GM23338 (cell line): ENCODE data around the gene LRRC28. TPM values are rescaled to one million over a fixed set of nuclear protein-coding genes. Genes with fewer than 3 reads are reported as not detected.

Source experiments
- ATAC-seq: fragments of 200-7000 bp; cut with Tn5 transposase; 3 replicates; pipeline ENCODE4 v1.9.1; 2020
- DNase-seq: peaks from one replicate; pipeline ENCODE4 v3.0.0-alpha.2; 2015; ENCODE audit warnings: low spot score
- H2AFZ ChIP-seq: fragments of 200-600 bp; sonication (generic); 2 replicates; pipeline ENCODE4 v1.8.0; 2016; ENCODE audit warnings: antibody characterized with exemption, mild to moderate bottlenecking, moderate library complexity
- H3F3A ChIP-seq: fragments of 200-600 bp; sonication (generic); replicated peaks from 2 replicates; pipeline ENCODE4 v1.8.0; 2017; ENCODE audit warnings: antibody characterized with exemption, mixed run types, low read depth
- H3K27ac ChIP-seq: fragments of 200-600 bp; sonication (generic); 2 replicates; pipeline ENCODE4 v1.6.1; 2016; ENCODE audit warnings: low read depth
- H3K27me3 ChIP-seq: fragments of 200-600 bp; sonication (generic); 2 replicates; pipeline ENCODE4 v1.8.0; 2016; ENCODE audit warnings: mild to moderate bottlenecking, mixed run types, moderate library complexity; ENCODE audit not compliant: insufficient read depth
- H3K36me3 ChIP-seq: fragments of 200-600 bp; sonication (generic); 2 replicates; pipeline ENCODE4 v1.8.0; 2016; ENCODE audit warnings: mild to moderate bottlenecking; ENCODE audit not compliant: insufficient read depth
- H3K4me1 ChIP-seq: fragments of 200-600 bp; sonication (generic); 2 replicates; pipeline ENCODE4 v1.8.0; 2016; ENCODE audit warnings: mild to moderate bottlenecking, moderate library complexity; ENCODE audit not compliant: insufficient read depth
- H3K4me2 ChIP-seq: fragments of 200-600 bp; sonication (generic); 2 replicates; pipeline ENCODE4 v1.7.1; 2017; ENCODE audit warnings: mixed run types
- H3K4me3 ChIP-seq: fragments of 200-600 bp; sonication (generic); 2 replicates; pipeline ENCODE4 v1.6.1; 2016; ENCODE audit warnings: mixed run types
- H3K79me2 ChIP-seq: fragments of 200-600 bp; sonication (generic); replicated peaks from 2 replicates; pipeline ENCODE4 v1.8.0; 2017; ENCODE audit warnings: mild to moderate bottlenecking; ENCODE audit not compliant: insufficient read depth
- H3K9me2 ChIP-seq: fragments of 200-600 bp; sonication (generic); 2 replicates; pipeline ENCODE4 v1.8.0; 2017; ENCODE audit not compliant: insufficient read depth
- H4K20me1 ChIP-seq: fragments of 200-600 bp; sonication (generic); replicated peaks from 2 replicates; pipeline ENCODE4 v1.8.0; 2017; ENCODE audit warnings: mild to moderate bottlenecking; ENCODE audit not compliant: insufficient read depth
- H3K27ac Mint-ChIP-seq: 2 replicates; pipeline ENCODE4 v1.8.0; 2020; ENCODE audit warnings: inconsistent platforms, mild to moderate bottlenecking, moderate library complexity, mixed read lengths
- H3K27me3 Mint-ChIP-seq: 3 replicates; pipeline ENCODE4 v1.8.0; 2022; ENCODE audit warnings: low read depth, mild to moderate bottlenecking, moderate library complexity, mixed read lengths, inconsistent platforms; ENCODE audit not compliant: insufficient read depth, poor library complexity
- H3K36me3 Mint-ChIP-seq: 3 replicates; pipeline ENCODE4 v1.8.0; 2021; ENCODE audit warnings: low read depth, mild to moderate bottlenecking, inconsistent platforms, moderate library complexity, mixed read lengths
- H3K4me1 Mint-ChIP-seq: 3 replicates; pipeline ENCODE4 v1.8.0; 2020; ENCODE audit warnings: mild to moderate bottlenecking, inconsistent platforms, mixed read lengths
- H3K4me3 Mint-ChIP-seq: 3 replicates; pipeline ENCODE4 v1.8.0; 2021; ENCODE audit warnings: moderate library complexity, mild to moderate bottlenecking, inconsistent platforms, mixed read lengths
- H3K9me3 Mint-ChIP-seq: 3 replicates; pipeline ENCODE4 v1.8.0; 2020; ENCODE audit warnings: moderate library complexity, mild to moderate bottlenecking, inconsistent platforms, mixed read lengths
- CREB1 ChIP-seq: fragments of 250-450 bp; sonication (Bioruptor Pico); IDR thresholded peaks from 2 replicates; pipeline ENCODE4 v1.5.0; 2020; ENCODE audit warnings: low read depth, mild to moderate bottlenecking, moderate library complexity
- EZH2 ChIP-seq: fragments of 200-600 bp; sonication (generic); IDR thresholded peaks from one replicate; pipeline ENCODE4 v1.8.0; 2017; ENCODE audit warnings: antibody characterized with exemption, mild to moderate bottlenecking, low read depth; ENCODE audit not compliant: unreplicated experiment
- EZH2phosphoT487 ChIP-seq: fragments of 200-600 bp; sonication (generic); IDR thresholded peaks from one replicate; pipeline ENCODE4 v1.8.1; 2018; ENCODE audit warnings: antibody characterized with exemption; ENCODE audit not compliant: unreplicated experiment
- JUNB ChIP-seq: IDR thresholded peaks from one replicate; pipeline ENCODE4 v1.6.1; 2016; ENCODE audit warnings: antibody characterized with exemption; ENCODE audit not compliant: unreplicated experiment
- NANOG ChIP-seq: IDR thresholded peaks from 2 replicates; pipeline ENCODE4 v1.6.1; 2016; ENCODE audit warnings: antibody characterized with exemption, borderline replicate concordance
- POLR2AphosphoS5 ChIP-seq: IDR thresholded peaks from 2 replicates; pipeline ENCODE4 v1.6.1; 2016; ENCODE audit warnings: antibody characterized with exemption, low read depth
- STAT1 ChIP-seq: IDR thresholded peaks from one replicate; pipeline ENCODE4 v1.6.1; 2016; ENCODE audit warnings: antibody characterized with exemption; ENCODE audit not compliant: unreplicated experiment
- ZNF114 ChIP-seq: fragments of 250-450 bp; sonication (Bioruptor Pico); IDR thresholded peaks from 2 replicates; pipeline ENCODE4 v1.5.0; 2020; ENCODE audit warnings: mild to moderate bottlenecking, moderate library complexity
- ZNF331 ChIP-seq: fragments of 250-450 bp; sonication (Bioruptor Pico); IDR thresholded peaks from 2 replicates; pipeline ENCODE4 v1.5.0; 2020; ENCODE audit warnings: low read depth, mild to moderate bottlenecking, moderate library complexity
- ZNF462 ChIP-seq: fragments of 250-450 bp; sonication (Bioruptor Pico); IDR thresholded peaks from 2 replicates; pipeline ENCODE4 v1.5.0; 2020; ENCODE audit warnings: mild to moderate bottlenecking, moderate library complexity
- polyA plus RNA-seq: library from polyadenylated mRNA; unstranded; fragments of >200 nt; fragmentation: Nextera tagmentation; extraction: Ambion mirVana; gene quantifications from 2 replicates; pipeline ENCODE4 v1.2.1, GENCODE V29; 2016
- total RNA-seq: library from RNA; depleted of rRNA; stranded (reverse); fragments of >200 nt; shearing (Covaris generic); gene quantifications from 2 replicates; pipeline ENCODE4 v1.2.3, GENCODE V29; 2014
- TF ChIP-seq, protein P1 (sequence below), 2 experiments: fragments of 200-600 bp in 1 of 2; sonication (generic) in 1 of 2; conservative IDR thresholded peaks; 2 replicates each; pipeline versions ENCODE4 v1.5.1 to v1.6.1; 2016 to 2017; ENCODE audit warnings: antibody characterized with exemption in 2 of 2, low read depth in 2 of 2, mild to moderate bottlenecking in 2 of 2, moderate library complexity in 1 of 2
- TF ChIP-seq, protein P2 (sequence below): IDR thresholded peaks from one replicate; pipeline ENCODE4 v1.6.1; 2018; ENCODE audit warnings: antibody characterized with exemption; ENCODE audit not compliant: unreplicated experiment
- TF ChIP-seq, protein P3 (sequence below): IDR thresholded peaks from 2 replicates; pipeline ENCODE4 v1.6.1; 2016; ENCODE audit warnings: antibody characterized with exemption

Gene LRRC28
- total and polyA plus RNA-seq, 2 experiments from 2014 or later = 12.9 to 28.4 TPM

DNA sequence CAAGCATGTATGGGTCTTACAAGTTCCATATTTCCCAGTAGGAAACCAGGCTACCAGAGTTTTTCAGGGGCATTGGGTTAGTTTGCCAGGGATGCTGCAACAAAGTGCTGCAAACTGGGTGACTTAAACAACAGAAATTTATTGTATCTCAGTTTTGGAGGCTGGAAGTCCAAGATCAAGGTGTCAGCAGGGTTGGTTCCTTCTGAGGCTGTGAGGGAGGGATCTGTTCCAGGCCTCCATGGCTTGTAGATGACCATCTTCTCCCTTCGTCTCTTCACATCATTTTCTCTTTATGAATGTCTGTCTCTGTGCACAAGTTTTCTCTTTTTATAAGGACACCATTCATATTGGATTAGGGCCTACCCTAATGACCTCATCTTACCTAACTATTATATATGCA lies 114.7 kb downstream of the LRRC28 start:
- Histone ChIP-seq H3K79me2 (no peaks in the 10 kb centered on the region), H3K4me3 (no peak overlapping the region), H3K36me3 (no peaks in the 10 kb centered on the region), H2AFZ (no peak overlapping the region), H3K27me3 (no peaks in the 10 kb centered on the region), H4K20me1 (no peaks in the 10 kb centered on the region), H3K4me2 (no peak overlapping the region), H3F3A (no peaks in the 10 kb centered on the region), H3K27ac (no peak overlapping the region), H3K9me2 (no peaks in the 10 kb centered on the region; the same call in 1 of the 2 replicates), H3K4me1 (no peaks in the 10 kb centered on the region)
- DNase-seq = no peak
- no peak for ATAC-seq
- H3K27ac Mint-ChIP-seq = no peak overlapping the region
- no peak overlapping the region for H3K4me3 Mint-ChIP-seq
- no peak for TF ChIP-seq JUNB
- TF ChIP-seq ZNF331 = no peak
- TF ChIP-seq, protein P1, sequence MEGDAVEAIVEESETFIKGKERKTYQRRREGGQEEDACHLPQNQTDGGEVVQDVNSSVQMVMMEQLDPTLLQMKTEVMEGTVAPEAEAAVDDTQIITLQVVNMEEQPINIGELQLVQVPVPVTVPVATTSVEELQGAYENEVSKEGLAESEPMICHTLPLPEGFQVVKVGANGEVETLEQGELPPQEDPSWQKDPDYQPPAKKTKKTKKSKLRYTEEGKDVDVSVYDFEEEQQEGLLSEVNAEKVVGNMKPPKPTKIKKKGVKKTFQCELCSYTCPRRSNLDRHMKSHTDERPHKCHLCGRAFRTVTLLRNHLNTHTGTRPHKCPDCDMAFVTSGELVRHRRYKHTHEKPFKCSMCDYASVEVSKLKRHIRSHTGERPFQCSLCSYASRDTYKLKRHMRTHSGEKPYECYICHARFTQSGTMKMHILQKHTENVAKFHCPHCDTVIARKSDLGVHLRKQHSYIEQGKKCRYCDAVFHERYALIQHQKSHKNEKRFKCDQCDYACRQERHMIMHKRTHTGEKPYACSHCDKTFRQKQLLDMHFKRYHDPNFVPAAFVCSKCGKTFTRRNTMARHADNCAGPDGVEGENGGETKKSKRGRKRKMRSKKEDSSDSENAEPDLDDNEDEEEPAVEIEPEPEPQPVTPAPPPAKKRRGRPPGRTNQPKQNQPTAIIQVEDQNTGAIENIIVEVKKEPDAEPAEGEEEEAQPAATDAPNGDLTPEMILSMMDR (conservative IDR thresholded peaks at IDR 0.05; ENCODE audit: low read depth in 2 of 2) = no peak
- no peak for TF ChIP-seq ZNF462 (CRISPR knock-in tag)
- no peak for TF ChIP-seq EZH2phosphoT487
- no peak for TF ChIP-seq CREB1
- TF ChIP-seq, protein P2, sequence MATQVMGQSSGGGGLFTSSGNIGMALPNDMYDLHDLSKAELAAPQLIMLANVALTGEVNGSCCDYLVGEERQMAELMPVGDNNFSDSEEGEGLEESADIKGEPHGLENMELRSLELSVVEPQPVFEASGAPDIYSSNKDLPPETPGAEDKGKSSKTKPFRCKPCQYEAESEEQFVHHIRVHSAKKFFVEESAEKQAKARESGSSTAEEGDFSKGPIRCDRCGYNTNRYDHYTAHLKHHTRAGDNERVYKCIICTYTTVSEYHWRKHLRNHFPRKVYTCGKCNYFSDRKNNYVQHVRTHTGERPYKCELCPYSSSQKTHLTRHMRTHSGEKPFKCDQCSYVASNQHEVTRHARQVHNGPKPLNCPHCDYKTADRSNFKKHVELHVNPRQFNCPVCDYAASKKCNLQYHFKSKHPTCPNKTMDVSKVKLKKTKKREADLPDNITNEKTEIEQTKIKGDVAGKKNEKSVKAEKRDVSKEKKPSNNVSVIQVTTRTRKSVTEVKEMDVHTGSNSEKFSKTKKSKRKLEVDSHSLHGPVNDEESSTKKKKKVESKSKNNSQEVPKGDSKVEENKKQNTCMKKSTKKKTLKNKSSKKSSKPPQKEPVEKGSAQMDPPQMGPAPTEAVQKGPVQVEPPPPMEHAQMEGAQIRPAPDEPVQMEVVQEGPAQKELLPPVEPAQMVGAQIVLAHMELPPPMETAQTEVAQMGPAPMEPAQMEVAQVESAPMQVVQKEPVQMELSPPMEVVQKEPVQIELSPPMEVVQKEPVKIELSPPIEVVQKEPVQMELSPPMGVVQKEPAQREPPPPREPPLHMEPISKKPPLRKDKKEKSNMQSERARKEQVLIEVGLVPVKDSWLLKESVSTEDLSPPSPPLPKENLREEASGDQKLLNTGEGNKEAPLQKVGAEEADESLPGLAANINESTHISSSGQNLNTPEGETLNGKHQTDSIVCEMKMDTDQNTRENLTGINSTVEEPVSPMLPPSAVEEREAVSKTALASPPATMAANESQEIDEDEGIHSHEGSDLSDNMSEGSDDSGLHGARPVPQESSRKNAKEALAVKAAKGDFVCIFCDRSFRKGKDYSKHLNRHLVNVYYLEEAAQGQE = no peak
- TF ChIP-seq STAT1 = no peak
- TF ChIP-seq EZH2 = no peak
- TF ChIP-seq NANOG = no peak
- no peak for TF ChIP-seq ZNF114
- TF ChIP-seq POLR2AphosphoS5 = no peak
- TF ChIP-seq, protein P3, sequence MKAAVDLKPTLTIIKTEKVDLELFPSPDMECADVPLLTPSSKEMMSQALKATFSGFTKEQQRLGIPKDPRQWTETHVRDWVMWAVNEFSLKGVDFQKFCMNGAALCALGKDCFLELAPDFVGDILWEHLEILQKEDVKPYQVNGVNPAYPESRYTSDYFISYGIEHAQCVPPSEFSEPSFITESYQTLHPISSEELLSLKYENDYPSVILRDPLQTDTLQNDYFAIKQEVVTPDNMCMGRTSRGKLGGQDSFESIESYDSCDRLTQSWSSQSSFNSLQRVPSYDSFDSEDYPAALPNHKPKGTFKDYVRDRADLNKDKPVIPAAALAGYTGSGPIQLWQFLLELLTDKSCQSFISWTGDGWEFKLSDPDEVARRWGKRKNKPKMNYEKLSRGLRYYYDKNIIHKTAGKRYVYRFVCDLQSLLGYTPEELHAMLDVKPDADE = no peak
- peaks cover 33% of the 10 kb centered on the region for H3K36me3 Mint-ChIP-seq
- peaks cover 3% of the 10 kb centered on the region; the same call in 2 of the 3 replicates for H3K4me1 Mint-ChIP-seq
- H3K27me3 Mint-ChIP-seq = no peaks in the 10 kb centered on the region
- H3K9me3 Mint-ChIP-seq = peaks cover 27% of the 10 kb centered on the region
